Stimulated activated CD4-positive, alpha-beta T cell treated with anti-CD3 and anti-CD28 coated beads, Interleukin-15, amount 100 ng/mL, for 24 hours (primary cell): ENCODE results near the gene RER1.

Experiments
- DNase-seq: peaks from one replicate; pipeline ENCODE4 v3.0.0-alpha.2; 2020

Gene RER1

GRCh38 chr1:2449636-2450454 is 58.2 kb downstream of the RER1 start:
- no peak for DNase-seq

GRCh38 chr1:2451741-2452140 is 60.1 kb downstream of the RER1 start:
- no peak for DNase-seq

- no peak for DNase-seq
Measured at GRCh38 chr1:2452201-2452931, 60.7 kb downstream of the RER1 start.

- DNase-seq: no peak
Measured at GRCh38 chr1:2452932-2453315, 61.3 kb downstream of the RER1 start.

GRCh38 chr1:2454227-2454626 is 62.6 kb downstream of the RER1 start:
- no peak for DNase-seq
